K562 (cell line): ENCODE results near the gene WDR70. TPM values are rescaled to one million over a fixed set of nuclear protein-coding genes. Genes with fewer than 3 reads are reported as not detected.
A peak's percentile ranks its signal among the peaks of the same experiment; 100 is the strongest.

Experiments used
- ARID2 ChIP-seq: fragments of 450-650 bp; IDR thresholded peaks from 2 replicates; pipeline ENCODE4 v1.6.1; 2017; ENCODE audit warnings: antibody characterized with exemption, mild to moderate bottlenecking
- E2F8 ChIP-seq: fragments of 450-650 bp; IDR thresholded peaks from 2 replicates; pipeline ENCODE4 v1.7.1; 2018; ENCODE audit warnings: mild to moderate bottlenecking, low read depth; ENCODE audit not compliant: partially characterized antibody
- FOXK2 ChIP-seq, 2 experiments: fragments of 450-650 bp; IDR thresholded peaks in 1 of 2; conservative IDR thresholded peaks in 1 of 2; 2 replicates each; pipeline ENCODE4 v1.6.1; 2016; ENCODE audit warnings: low read depth in 2 of 2, mild to moderate bottlenecking in 1 of 2
- IRF2 ChIP-seq: sonication (generic); formaldehyde crosslinking; IDR thresholded peaks from 2 replicates; pipeline ENCODE4 v1.8.1; 2022; ENCODE audit warnings: mild to moderate bottlenecking, missing genetic modification reagents
- MTA3 ChIP-seq: fragments of 450-650 bp; formaldehyde crosslinking; IDR thresholded peaks from 2 replicates; pipeline ENCODE4 v1.6.1; 2017; ENCODE audit warnings: mild to moderate bottlenecking, borderline replicate concordance
- POLR2A ChIP-seq: fragments of 450-650 bp; conservative IDR thresholded peaks from 2 replicates; pipeline ENCODE4 v1.6.1; 2016
- RBBP5 ChIP-seq: fragments of 200-600 bp; sonication (generic); IDR thresholded peaks from 2 replicates; pipeline ENCODE4 v1.6.1; 2012; ENCODE audit warnings: borderline replicate concordance, mild to moderate bottlenecking, low read length, control low read depth, inconsistent platforms; ENCODE audit not compliant: insufficient read depth, poor library complexity, severe bottlenecking
- RCOR1 ChIP-seq, 2 experiments: IDR thresholded peaks; 2 replicates each; pipeline ENCODE4 v1.6.1; 2012; ENCODE audit warnings: low read depth in 2 of 2, low read length in 2 of 2, borderline replicate concordance in 1 of 2, improper control_type of control experiment in 1 of 2
- RFX7 ChIP-seq: fragments of 250-450 bp; sonication (Bioruptor Pico); IDR thresholded peaks from 2 replicates; pipeline ENCODE4 v1.5.1; 2021; ENCODE audit warnings: mild to moderate bottlenecking
- SIN3A ChIP-seq, 2 experiments: fragments of 150-350 bp in 1 of 2; IDR thresholded peaks; 2 replicates each; pipeline ENCODE4 v1.6.1; 2011 to 2016; ENCODE audit warnings: borderline replicate concordance in 2 of 2, low read depth in 2 of 2, low read length in 2 of 2, mild to moderate bottlenecking in 2 of 2, moderate library complexity in 2 of 2; ENCODE audit not compliant: control insufficient read depth in 1 of 2
- SMARCA5 ChIP-seq: fragments of 450-650 bp; IDR thresholded peaks from 2 replicates; pipeline ENCODE4 v1.6.1; 2016
- TOE1 ChIP-seq, 2 experiments: fragments of 450-650 bp in 1 of 2; sonication (generic) in 1 of 2; formaldehyde crosslinking in 1 of 2; IDR thresholded peaks; 2 replicates each; pipeline versions ENCODE4 v1.7.1 to v1.8.0; 2016 to 2022; ENCODE audit warnings: borderline replicate concordance in 2 of 2, mild to moderate bottlenecking in 2 of 2, antibody characterized with exemption in 1 of 2, inconsistent platforms in 1 of 2, low read depth in 1 of 2, missing genetic modification reagents in 1 of 2, moderate library complexity in 1 of 2
- ZFP36 ChIP-seq: fragments of 150-350 bp; IDR thresholded peaks from 2 replicates; pipeline ENCODE4 v1.6.1; 2018; ENCODE audit warnings: low read length, low read depth; ENCODE audit not compliant: partially characterized antibody
- ZNF407 ChIP-seq: fragments of 450-650 bp; IDR thresholded peaks from 2 replicates; pipeline ENCODE4 v1.6.1; 2016; ENCODE audit warnings: low read depth
- ZSCAN29 ChIP-seq: fragments of 450-650 bp; IDR thresholded peaks from 2 replicates; pipeline ENCODE4 v1.6.1; 2017
- polyA plus RNA-seq, 8 experiments: library from polyadenylated mRNA; depleted of rRNA in 4 of 8; stranded (reverse) in 5 of 8; unstranded in 3 of 8; fragments of >200 nt; fragmentation: Nextera tagmentation in 2 of 8; fragmentation: Illumina TruSeq in 1 of 8; extraction: Ambion mirVana in 2 of 8; extraction: Trizol in 1 of 8; gene quantifications; 2 replicates each; pipeline versions ENCODE4 v1.2.1 to v1.2.3, GENCODE V29; 2011 to 2014; ENCODE audit warnings: inconsistent platforms in 1 of 8, missing spikeins in 1 of 8
- total RNA-seq, 7 experiments: library from RNA; depleted of rRNA in 6 of 7; stranded (reverse); fragments of >200 nt in 6 of 7; fragmentation: Illumina TruSeq in 2 of 7; extraction: Trizol in 2 of 7; gene quantifications; 2 replicates each; pipeline versions ENCODE4 v1.2.1 to v1.2.3, GENCODE V29; 2011 to 2021; ENCODE audit warnings: low replicate concordance in 1 of 7

Gene WDR70
- total and polyA plus RNA-seq, 9 of the 15 experiments (the other 6 are each of a cell fraction or from before 2014, with no cell fraction given): 16.8 to 46.6 (median 38.8) TPM

DNA sequence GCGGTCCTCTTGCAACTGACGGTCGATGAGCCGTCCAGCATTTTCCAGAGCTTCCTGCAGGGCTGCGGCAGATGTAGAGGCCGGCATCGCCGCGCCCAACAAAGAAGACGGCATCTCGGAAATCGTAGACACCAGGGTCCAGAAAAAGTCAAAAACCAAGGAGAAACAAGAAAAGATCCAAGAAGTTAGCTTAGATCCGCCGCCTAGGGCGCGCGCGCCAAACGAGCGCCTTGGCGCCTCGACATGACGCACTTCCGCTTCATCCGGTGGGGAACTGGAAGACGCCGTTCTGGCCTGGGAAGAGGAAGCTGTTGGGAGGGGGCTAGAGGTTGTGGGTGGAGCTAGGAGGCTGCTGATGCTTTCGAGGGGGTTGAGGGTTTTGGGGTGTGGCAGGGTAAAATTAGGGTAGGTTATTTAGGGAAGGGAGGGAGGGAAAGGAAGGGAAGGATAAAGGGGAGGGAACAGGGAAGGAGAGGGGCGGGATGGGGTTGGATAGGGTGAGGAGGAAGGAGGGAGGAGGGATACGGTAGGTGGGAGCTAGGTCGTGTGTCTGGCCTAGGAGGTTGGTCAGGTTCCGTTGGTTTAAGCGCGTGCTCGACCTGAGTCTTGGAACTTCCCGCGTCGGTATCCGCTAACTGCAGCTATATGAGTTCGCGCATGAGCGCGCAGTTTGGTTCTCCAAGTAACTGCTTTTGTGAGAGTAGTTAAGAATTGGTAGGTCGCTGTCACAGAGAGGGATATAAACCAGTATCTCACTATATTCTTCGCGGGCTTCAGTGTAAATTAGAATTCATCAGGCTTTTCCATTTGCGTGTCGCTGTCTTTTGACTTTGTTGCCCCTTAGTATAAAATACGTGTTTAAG lies 8.0 kb upstream of the WDR70 start, which contains the start of gene NUP155 (continued):
- TF ChIP-seq ZNF407 (no peak; the same call in 1 of the 2 replicates), TOE1 (IDR thresholded peaks at IDR 0.05; ENCODE audit: borderline replicate concordance) (peak; percentile 95), TOE1 (CRISPR knock-in tag; IDR thresholded peaks at IDR 0.05; ENCODE audit: borderline replicate concordance, low read depth) (no peak), SMARCA5 (peak; percentile 86), RFX7 (CRISPR knock-in tag) (no peak), E2F8 (peak; percentile 98), MTA3 (no peak), ZFP36 (no peak), SIN3A (IDR thresholded peaks at IDR 0.05; ENCODE audit: borderline replicate concordance in 2 of 2, control insufficient read depth in 1 of 2, low read depth in 2 of 2, low read length in 2 of 2) (peak; percentile 61 to 87; a peak in 2 of 4 replicates), ARID2 (peak; percentile 72; the same call in 1 of the 2 replicates), IRF2 (CRISPR knock-in tag) (no peak), RBBP5 (peak; percentile 97), ZSCAN29 (peak; percentile 60; the same call in 1 of the 2 replicates), POLR2A (peak; percentile 98), FOXK2 (conservative IDR thresholded peaks at IDR 0.05 in 1 of 2, IDR thresholded peaks at IDR 0.05 in 1 of 2; ENCODE audit: low read depth in 2 of 2) (peak; percentile 92 to 95), RCOR1 (IDR thresholded peaks at IDR 0.05; ENCODE audit: borderline replicate concordance in 1 of 2, low read depth in 2 of 2, low read length in 2 of 2) (peak in 1 of 2 experiments; percentile 31; a peak in 1 of 4 replicates)
